HCT116 (cell line): ENCODE results near the gene BTBD9. TPM values are rescaled to one million over a fixed set of nuclear protein-coding genes. Genes with fewer than 3 reads are reported as not detected.

ENCODE experiments used
- ATAC-seq: fragments of 200-7000 bp; cut with Tn5 transposase; 2 replicates; pipeline ENCODE4 v1.9.1; 2020; ENCODE audit warnings: mild to moderate bottlenecking, moderate library complexity
- BruUV-seq: library from RNA; stranded (reverse); fragments of 400-500 nt; replicated peaks from 2 replicates; lab custom pipeline; 2021; lab: Mats Ljungman, UMichigan
- CTCF ChIA-PET: fragments of 300-600 bp; sonication (Branson Sonifier 250); formaldehyde crosslinking; loops from one replicate; lab custom pipeline; 2021; ENCODE audit warnings: antibody characterized with exemption; lab: Charles Lee
- POLR2A ChIA-PET: fragments of 300-600, 350-600 bp; sonication (Branson Sonifier 250); formaldehyde crosslinking; loops from one replicate; lab custom pipeline; 2021; ENCODE audit warnings: antibody characterized with exemption; lab: Charles Lee
- RAD21 ChIA-PET, 2 experiments: fragments of 300-600 bp; sonication (Branson Sonifier 250); formaldehyde crosslinking; loops; one replicate each; lab custom pipeline; 2023; ENCODE audit warnings: low total read pairs in 2 of 2; ENCODE audit not compliant: uncharacterized antibody in 2 of 2, unreplicated experiment in 2 of 2, low non-redundant PET in 1 of 2; lab: Charles Lee
- DNase-seq: peaks from one replicate; pipeline ENCODE4 v3.0.0-alpha.2; 2010; ENCODE audit warnings: low read depth, low spot score
- H2AFZ ChIP-seq: fragments of 200-600 bp; shearing (Covaris generic), sonication (generic); 2 replicates; pipeline ENCODE4 v1.6.1; 2017; ENCODE audit warnings: low read depth, mixed run types, mixed read lengths, antibody characterized with exemption, low read length; ENCODE audit not compliant: poor library complexity, severe bottlenecking
- H3K27ac ChIP-seq: 2 replicates; pipeline ENCODE4 v1.5.1; 2012; ENCODE audit warnings: low read depth, low read length
- H3K27me3 ChIP-seq: fragments of 200-600 bp; sonication (generic); 2 replicates; pipeline ENCODE4 v1.6.1; 2016; ENCODE audit warnings: mixed run types, low read length, mixed read lengths; ENCODE audit not compliant: insufficient read depth
- H3K36me3 ChIP-seq, 2 experiments: fragments of 200-500 bp in 1 of 2; fragments of 200-600 bp in 1 of 2; sonication (Bioruptor generic) in 1 of 2; sonication (generic) in 1 of 2; 2 replicates each; pipeline versions ENCODE4 v1.5.1 to v1.6.1; 2014 to 2016; ENCODE audit warnings: low read length in 2 of 2, inconsistent platforms in 1 of 2, mixed read lengths in 1 of 2, mixed run types in 1 of 2; ENCODE audit not compliant: insufficient read depth in 2 of 2, control insufficient read depth in 1 of 2
- H3K4me1 ChIP-seq, 2 experiments: fragments of 200-600 bp in 1 of 2; sonication (generic) in 1 of 2; 2 replicates each; pipeline versions ENCODE4 v1.5.1 to v1.6.1; 2012 to 2017; ENCODE audit warnings: low read length in 2 of 2, inconsistent platforms in 1 of 2, mild to moderate bottlenecking in 1 of 2, mixed read lengths in 1 of 2, mixed run types in 1 of 2, moderate library complexity in 1 of 2; ENCODE audit not compliant: insufficient read depth in 2 of 2, control insufficient read depth in 1 of 2
- H3K4me2 ChIP-seq: fragments of 200-600 bp; sonication (generic); 2 replicates; pipeline ENCODE4 v1.6.1; 2017; ENCODE audit warnings: mixed run types, low read length, mixed read lengths
- H3K4me3 ChIP-seq, 2 experiments: fragments of 200-600 bp in 1 of 2; sonication (generic) in 1 of 2; replicated peaks in 1 of 2; 2 replicates each; pipeline ENCODE4 v1.5.1; 2011 to 2016; ENCODE audit warnings: low read length in 2 of 2, control low read depth in 1 of 2, low read depth in 1 of 2, mild to moderate bottlenecking in 1 of 2, mixed read lengths in 1 of 2, mixed run types in 1 of 2
- H3K79me2 ChIP-seq: fragments of 200-600 bp; sonication (generic); 2 replicates; pipeline ENCODE4 v1.6.1; 2017; ENCODE audit warnings: mild to moderate bottlenecking, mixed run types, low read length, moderate library complexity, mixed read lengths; ENCODE audit not compliant: insufficient read depth
- H3K9ac ChIP-seq: fragments of 200-600 bp; sonication (generic); 2 replicates; pipeline ENCODE4 v1.6.1; 2016; ENCODE audit warnings: low read length, mixed read lengths
- H3K9me2 ChIP-seq: fragments of 200-600 bp; sonication (generic), shearing (Covaris generic); 2 replicates; pipeline ENCODE4 v1.6.1; 2017; ENCODE audit warnings: mixed run types, mild to moderate bottlenecking, moderate library complexity; ENCODE audit not compliant: insufficient read depth
- H3K9me3 ChIP-seq, 2 experiments: fragments of 200-500 bp in 1 of 2; fragments of 200-600 bp in 1 of 2; sonication (Bioruptor generic) in 1 of 2; sonication (generic) in 1 of 2; 2 replicates each; pipeline ENCODE4 v1.6.1; 2014 to 2017; ENCODE audit warnings: low read length in 2 of 2, mixed read lengths in 2 of 2, inconsistent platforms in 1 of 2, low read depth in 1 of 2, mild to moderate bottlenecking in 1 of 2, mixed run types in 1 of 2, moderate library complexity in 1 of 2; ENCODE audit not compliant: control insufficient read depth in 1 of 2, insufficient read depth in 1 of 2
- H4K20me1 ChIP-seq: fragments of 200-600 bp; sonication (generic), shearing (Covaris generic); 2 replicates; pipeline ENCODE4 v1.6.1; 2017; ENCODE audit warnings: mixed run types, mild to moderate bottlenecking, moderate library complexity; ENCODE audit not compliant: insufficient read depth
- CBX3 ChIP-seq: IDR thresholded peaks from 2 replicates; pipeline ENCODE4 v1.6.1; 2012; ENCODE audit warnings: low read depth
- CEBPB ChIP-seq: IDR thresholded peaks from 2 replicates; pipeline ENCODE4 v1.6.1; 2012; ENCODE audit warnings: low read depth
- POLR2A ChIP-seq: IDR thresholded peaks from 2 replicates; pipeline ENCODE4 v1.7.0; 2011; ENCODE audit warnings: borderline replicate concordance; ENCODE audit not compliant: insufficient read depth, insufficient read length; ENCODE audit errors: extremely low read depth
- REST ChIP-seq: IDR thresholded peaks from 2 replicates; pipeline ENCODE4 v1.6.1; 2012; ENCODE audit warnings: low read depth
- SRF ChIP-seq: IDR thresholded peaks from 2 replicates; pipeline ENCODE4 v1.6.1; 2012; ENCODE audit warnings: low read depth
- TCF7L2 ChIP-seq: IDR thresholded peaks from 2 replicates; pipeline ENCODE4 v1.7.0; 2011; ENCODE audit warnings: borderline replicate concordance, inconsistent platforms; ENCODE audit not compliant: insufficient read depth, insufficient read length; ENCODE audit errors: extremely low read depth
- YY1 ChIP-seq: IDR thresholded peaks from 2 replicates; pipeline ENCODE4 v1.6.1; 2011; ENCODE audit warnings: low read length, low read depth, moderate library complexity, mild to moderate bottlenecking; ENCODE audit not compliant: insufficient replicate concordance; ENCODE audit errors: extremely low read depth
- ZFX ChIP-seq: fragments of 450-650 bp; IDR thresholded peaks from 2 replicates; pipeline ENCODE4 v1.6.1; 2017
- intact Hi-C: fragments of 100-400 bp; cut with micrococcal nuclease; formaldehyde crosslinking; loops from 2 replicates; pipeline ENCODE4 v1.10.0; 2022
- total RNA-seq: library from RNA; stranded (reverse); gene quantifications from one replicate; pipeline ENCODE4 v1.2.1, GENCODE V29; 2021; ENCODE audit not compliant: unreplicated experiment
- TF ChIP-seq, protein P1 (sequence below): IDR thresholded peaks from 2 replicates; pipeline ENCODE4 v1.6.1; 2011; ENCODE audit warnings: mild to moderate bottlenecking, low read length, moderate library complexity; ENCODE audit not compliant: insufficient replicate concordance; ENCODE audit errors: extremely low read depth
- TF ChIP-seq, protein P2 (sequence below): IDR thresholded peaks from 2 replicates; pipeline ENCODE4 v1.6.1; 2012

Gene BTBD9
- total RNA-seq, 1 experiment from 2014 or later = 10.9 TPM

DNA sequence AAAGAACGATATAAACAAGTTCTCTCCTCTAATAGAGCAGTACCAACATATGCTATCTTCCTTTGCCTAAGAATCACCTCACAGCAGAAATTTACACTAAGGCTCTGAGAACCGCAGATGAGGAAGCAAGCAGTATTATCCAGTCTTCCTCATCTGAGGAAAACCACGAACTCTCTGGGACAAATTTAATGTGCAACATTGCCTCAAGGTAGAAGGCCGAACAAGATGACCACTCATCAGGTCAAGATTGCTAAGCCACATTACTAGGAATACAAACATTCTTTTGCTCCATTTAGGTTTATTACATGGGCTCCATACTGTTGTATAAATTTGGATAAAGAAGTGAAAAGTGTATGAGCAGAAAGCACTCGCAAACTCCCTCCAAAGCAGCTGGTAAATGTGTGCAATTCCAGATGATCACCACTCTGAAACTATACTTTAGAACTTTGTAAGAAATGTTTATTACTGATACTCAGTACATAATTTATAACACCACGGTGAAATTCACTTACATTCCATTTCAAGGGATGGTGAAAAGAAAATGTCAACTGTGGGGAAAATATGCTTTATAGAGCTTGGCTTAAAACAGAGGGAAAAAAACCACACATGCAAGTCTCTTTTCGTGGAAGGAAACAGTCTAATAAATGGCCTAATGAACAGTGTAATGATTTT lies 398.4 kb downstream of the BTBD9 start:
- no TSS peak for BruUV-seq
- Histone ChIP-seq H3K27ac (no peak overlapping the region), H3K9ac (no peak overlapping the region), H3K79me2 (no peaks in the 10 kb centered on the region), H3K9me2 (no peaks in the 10 kb centered on the region), H3K9me3 (no peaks in the 10 kb centered on the region), H3K4me3 (no peak overlapping the region), H3K4me1 (peaks cover 0 to 8% of the 10 kb centered on the region in 2 experiments; a peak in 1 of 4 replicates), H3K27me3 (no peaks in the 10 kb centered on the region), H2AFZ (no peak overlapping the region), H3K36me3 (no peaks in the 10 kb centered on the region), H3K4me2 (no peak overlapping the region), H4K20me1 (no peaks in the 10 kb centered on the region)
- intact Hi-C loops = no loop called here
- ChIA-PET CTCF (no interaction called here), POLR2A (no interaction called here), RAD21 (no interaction called here)
- no peak for DNase-seq
- no peak for ATAC-seq
- TF ChIP-seq SRF (no peak), REST (no peak), POLR2A (no peak), TCF7L2 (no peak), ZFX (no peak), CBX3 (no peak), YY1 (no peak), CEBPB (no peak)
- TF ChIP-seq, protein P1, sequence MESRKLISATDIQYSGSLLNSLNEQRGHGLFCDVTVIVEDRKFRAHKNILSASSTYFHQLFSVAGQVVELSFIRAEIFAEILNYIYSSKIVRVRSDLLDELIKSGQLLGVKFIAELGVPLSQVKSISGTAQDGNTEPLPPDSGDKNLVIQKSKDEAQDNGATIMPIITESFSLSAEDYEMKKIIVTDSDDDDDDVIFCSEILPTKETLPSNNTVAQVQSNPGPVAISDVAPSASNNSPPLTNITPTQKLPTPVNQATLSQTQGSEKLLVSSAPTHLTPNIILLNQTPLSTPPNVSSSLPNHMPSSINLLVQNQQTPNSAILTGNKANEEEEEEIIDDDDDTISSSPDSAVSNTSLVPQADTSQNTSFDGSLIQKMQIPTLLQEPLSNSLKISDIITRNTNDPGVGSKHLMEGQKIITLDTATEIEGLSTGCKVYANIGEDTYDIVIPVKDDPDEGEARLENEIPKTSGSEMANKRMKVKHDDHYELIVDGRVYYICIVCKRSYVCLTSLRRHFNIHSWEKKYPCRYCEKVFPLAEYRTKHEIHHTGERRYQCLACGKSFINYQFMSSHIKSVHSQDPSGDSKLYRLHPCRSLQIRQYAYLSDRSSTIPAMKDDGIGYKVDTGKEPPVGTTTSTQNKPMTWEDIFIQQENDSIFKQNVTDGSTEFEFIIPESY = no peak
- TF ChIP-seq, protein P2, sequence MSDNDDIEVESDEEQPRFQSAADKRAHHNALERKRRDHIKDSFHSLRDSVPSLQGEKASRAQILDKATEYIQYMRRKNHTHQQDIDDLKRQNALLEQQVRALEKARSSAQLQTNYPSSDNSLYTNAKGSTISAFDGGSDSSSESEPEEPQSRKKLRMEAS = no peak
